AG09319 (cell line): ENCODE results near the gene SERPINB6.
"Not testable (repeated sequence)": the region's sequence is repeated elsewhere in the genome, so short reads cannot be mapped to it uniquely, and the experiment has no call there.

ENCODE experiments used
- DNase-seq: peaks from one replicate; pipeline ENCODE4 v3.0.0-alpha.2; 2010; ENCODE audit warnings: low read depth; ENCODE audit errors: extremely low read depth
- TF ChIP-seq, protein P1 (sequence below): IDR thresholded peaks from 2 replicates; pipeline ENCODE4 v1.5.1; 2011; ENCODE audit warnings: low read depth, mild to moderate bottlenecking, inconsistent platforms, low read length, moderate library complexity

Gene SERPINB6

DNA sequence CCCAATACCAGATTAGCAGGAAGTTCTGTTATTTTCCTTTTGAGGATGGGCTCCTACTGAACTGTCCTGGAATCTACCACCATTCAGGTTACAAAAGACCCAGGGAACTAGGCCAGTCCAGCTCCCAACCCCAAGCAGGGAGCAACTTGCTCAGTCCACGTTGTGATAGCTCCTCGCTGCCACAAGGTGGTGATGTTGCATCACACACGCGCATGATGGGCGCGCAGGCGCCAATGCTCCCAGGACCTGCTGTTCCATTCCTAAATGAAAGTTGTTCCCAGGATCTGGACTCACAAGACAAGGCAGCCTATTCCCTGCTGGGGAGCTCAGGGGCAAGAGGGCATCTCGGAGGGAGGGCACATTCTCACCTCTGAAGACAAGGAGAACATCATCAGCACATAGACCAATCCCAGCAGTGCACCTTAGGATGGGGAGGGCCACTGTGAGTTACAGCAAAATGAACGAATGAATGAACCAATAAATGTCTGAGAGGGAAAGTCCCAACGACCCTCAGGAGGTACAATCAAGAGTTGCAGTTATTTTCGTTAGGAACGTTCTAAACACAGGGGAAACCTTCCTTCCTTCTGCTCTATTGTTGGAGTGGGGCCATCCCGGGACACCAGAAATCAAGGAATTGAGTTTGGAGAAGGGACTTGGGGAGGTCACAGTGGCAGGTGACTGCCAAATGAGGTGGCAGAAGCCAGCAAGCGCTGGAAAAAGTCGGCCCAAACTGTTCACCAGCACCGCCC, 27.1 kb upstream of the SERPINB6 start:
- TF ChIP-seq, protein P1, sequence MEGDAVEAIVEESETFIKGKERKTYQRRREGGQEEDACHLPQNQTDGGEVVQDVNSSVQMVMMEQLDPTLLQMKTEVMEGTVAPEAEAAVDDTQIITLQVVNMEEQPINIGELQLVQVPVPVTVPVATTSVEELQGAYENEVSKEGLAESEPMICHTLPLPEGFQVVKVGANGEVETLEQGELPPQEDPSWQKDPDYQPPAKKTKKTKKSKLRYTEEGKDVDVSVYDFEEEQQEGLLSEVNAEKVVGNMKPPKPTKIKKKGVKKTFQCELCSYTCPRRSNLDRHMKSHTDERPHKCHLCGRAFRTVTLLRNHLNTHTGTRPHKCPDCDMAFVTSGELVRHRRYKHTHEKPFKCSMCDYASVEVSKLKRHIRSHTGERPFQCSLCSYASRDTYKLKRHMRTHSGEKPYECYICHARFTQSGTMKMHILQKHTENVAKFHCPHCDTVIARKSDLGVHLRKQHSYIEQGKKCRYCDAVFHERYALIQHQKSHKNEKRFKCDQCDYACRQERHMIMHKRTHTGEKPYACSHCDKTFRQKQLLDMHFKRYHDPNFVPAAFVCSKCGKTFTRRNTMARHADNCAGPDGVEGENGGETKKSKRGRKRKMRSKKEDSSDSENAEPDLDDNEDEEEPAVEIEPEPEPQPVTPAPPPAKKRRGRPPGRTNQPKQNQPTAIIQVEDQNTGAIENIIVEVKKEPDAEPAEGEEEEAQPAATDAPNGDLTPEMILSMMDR = peak; percentile 27
- DNase-seq = not testable (repeated sequence)

DNA sequence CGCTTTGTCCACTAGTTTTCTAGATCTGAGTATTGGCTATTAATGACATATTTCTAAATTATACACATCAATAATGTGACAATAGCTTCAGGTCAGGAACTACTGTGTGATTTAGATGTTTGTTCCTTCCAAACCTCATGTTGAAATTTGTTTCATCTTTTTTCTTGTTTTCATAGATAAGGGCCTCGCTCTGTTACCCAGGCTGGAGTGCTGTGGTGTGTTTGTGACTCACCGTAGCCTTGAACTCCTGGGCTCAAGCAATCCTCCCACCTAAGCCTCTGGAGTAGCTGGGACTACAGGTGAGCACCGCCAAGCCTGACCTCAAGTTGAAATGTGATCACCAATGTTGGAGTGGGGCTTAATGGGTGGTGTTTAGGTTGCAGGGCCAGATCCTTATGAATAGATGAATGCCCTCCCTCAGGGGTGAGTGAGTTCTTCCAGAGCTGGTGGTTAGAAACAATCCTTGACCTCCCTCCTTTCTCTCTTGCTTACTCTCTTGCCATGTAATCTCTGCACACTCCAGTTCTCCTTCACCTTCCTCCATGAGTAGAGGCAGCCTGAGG, 22.5 kb upstream of the SERPINB6 start:
- TF ChIP-seq, protein P1 = no peak
- no peak for DNase-seq

DNA sequence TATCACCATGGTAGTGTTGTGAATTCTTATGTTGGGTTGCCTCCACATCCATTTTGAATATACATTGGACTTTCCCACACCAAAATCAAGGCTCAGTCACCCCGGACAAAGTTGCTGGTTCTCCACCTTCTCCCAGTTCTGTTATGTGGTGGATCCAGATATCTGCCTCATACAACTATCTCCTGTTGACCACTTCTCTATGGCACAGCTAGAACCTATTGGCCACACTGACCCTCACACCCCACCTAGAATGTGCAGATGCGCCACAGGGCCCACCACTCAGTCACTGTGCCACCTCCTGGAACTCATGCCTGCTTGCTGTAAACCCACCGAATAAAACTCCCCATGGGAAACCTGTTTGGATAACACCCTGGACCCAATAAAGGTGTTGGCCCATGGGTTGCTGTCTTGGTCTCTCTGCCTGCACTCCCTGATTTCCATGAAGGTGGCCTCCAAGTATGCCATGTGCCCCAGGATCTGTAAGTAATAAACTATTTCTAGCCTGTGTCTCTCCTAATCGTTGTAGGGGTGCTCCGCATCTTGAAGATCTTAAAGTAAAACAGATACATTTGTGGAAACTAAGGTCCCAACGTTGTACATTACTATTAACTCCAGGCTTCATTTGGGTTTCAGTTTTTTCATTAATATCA, 21.1 kb upstream of the SERPINB6 start:
- no peak for DNase-seq
- TF ChIP-seq, protein P1 = no peak

DNA sequence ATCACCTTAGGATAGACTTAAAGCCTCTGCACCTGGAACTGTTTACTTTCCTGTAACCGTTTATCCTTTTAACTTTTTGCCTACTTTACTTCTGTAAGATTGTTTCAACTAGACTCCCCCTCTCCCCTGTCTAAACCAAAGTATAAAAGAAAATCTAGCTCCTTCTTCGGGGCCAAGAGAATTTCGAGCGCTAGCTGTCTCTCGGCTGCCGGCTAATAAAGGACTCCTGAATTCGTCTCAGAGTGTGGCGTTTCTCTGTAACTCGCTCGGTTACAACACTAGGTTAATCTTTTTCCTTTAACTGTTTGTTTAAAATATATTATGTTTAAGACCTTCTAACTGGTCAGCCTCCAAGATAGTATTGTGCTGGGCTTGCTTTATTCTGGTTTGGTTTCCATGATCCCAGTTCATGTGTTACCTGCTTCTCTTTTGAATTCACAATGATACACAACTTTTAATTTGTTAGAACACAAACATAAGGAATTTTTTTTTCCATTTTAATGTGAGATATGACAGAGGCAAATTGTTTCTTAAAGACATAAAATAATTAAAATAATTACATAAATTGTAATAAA, 19.7 kb upstream of the SERPINB6 start:
- DNase-seq = no peak
- TF ChIP-seq, protein P1 = no peak

DNA sequence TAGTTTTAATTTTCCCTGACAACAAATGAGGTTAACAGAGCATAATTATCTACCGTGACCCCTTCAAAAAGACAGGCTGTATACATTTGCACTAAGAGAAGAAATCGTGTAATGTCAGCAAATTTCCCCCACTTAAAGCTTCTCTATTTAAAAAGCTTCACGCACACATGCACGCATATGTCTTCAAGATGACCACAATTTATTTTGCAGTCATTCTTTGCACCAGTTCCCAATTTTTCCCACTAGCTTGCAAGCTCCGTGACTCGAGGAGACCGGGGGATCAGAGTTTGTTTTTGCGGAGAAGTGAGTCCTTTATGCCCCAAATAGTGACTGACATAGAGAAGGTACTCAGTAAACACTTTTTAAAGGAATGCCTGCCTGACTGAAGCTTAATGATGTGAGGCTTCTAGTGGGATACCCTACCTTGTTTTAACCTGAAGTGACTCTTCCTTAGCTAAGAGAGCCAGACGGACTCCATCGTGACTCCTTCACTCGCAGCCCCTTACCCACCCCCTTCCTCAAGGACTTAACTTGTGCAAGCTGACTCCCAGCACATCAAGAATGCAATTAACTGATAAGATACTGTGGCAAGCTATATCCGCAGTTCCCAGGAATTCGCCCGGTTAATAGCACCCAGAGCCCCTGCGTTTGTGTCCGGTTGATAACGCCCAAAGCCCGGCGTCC, 19.0 kb upstream of the SERPINB6 start:
- TF ChIP-seq, protein P1 = no peak
- no peak for DNase-seq

DNA sequence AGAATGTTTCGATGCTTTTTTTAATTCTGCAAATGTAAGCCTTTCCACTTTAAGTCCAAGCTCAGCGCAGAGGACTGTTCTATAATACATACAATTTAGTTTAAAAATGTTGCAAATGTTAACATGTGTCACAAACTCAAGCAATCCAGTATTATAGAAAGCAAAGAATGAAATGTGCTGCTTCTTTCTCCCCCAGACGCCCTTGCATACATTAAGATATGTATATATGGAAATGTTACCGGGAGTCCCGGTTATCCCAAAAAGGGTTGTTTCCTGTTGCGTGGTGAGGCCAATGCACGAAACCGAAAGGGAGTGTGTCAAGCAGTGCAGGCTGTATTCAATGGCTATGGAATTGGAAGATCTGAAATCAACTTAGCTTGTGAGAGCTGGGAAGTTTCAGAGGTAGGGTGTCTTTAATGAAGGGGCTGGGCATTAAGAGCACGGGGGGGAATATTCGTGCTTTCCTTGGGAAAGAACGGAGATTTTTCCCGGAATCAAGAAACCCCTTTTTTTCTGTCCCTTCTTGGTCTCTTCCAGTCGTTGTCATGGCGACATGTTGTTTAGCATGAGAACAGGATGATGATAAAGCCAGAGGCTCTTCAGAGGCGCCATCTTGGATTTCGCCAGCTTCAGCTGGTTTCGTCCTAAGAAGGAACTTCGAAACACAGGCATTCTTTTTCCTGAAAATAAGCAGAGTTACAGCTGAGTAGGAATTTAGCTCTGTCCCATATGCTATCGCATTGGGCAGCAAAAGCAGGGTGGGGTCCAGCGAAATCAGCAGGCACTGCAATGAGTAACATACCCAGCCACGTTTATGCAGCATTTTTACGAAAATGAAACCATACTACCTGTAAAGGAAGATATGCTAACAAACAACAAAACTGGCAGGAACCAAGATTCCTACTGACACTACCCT, 18.2 kb upstream of the SERPINB6 start:
- DNase-seq = peak; percentile 98

More for the DNA sequence above, 18.2 kb upstream of the SERPINB6 start:
- TF ChIP-seq, protein P1 = no peak
